Measurements from ENCODE around the gene SLC13A4. TPM values are rescaled to one million over a fixed set of nuclear protein-coding genes. Genes with fewer than 3 reads are reported as not detected.

SLC13A4 gene
- polyA plus RNA-seq, 1 donor from 2014 or later: 1.4 TPM

GRCh38 chr7:135661311-135662122, 66.5 kb downstream of the SLC13A4 start:
- H4K20me1 ChIP-seq (ENCODE audit: insufficient read depth): no peaks in the 10 kb centered on the region
- peak overlapping the region; percentile 88 for H3K9ac ChIP-seq (ENCODE audit: low read length)
- H3F3A ChIP-seq (ENCODE audit: insufficient read depth, low read length, poor library complexity, severe bottlenecking): no peaks in the 10 kb centered on the region
- TF ChIP-seq CTCF (IDR thresholded peaks at IDR 0.05; ENCODE audit: poor library complexity, severe bottlenecking): no peak
- TF ChIP-seq POLR2AphosphoS5 (IDR thresholded peaks at IDR 0.05): no peak
- peak; percentile 3 for TF ChIP-seq REST (IDR thresholded peaks at IDR 0.05; ENCODE audit: borderline replicate concordance)
- peak overlapping the region; percentile 99 for H3K4me3 ChIP-seq (ENCODE audit: low read length)
- peak overlapping the region; percentile 49 for H3K4me2 ChIP-seq (ENCODE audit: low read length)
- H3K27me3 ChIP-seq (ENCODE audit: insufficient read depth, low read depth, low read length): no peaks in the 10 kb centered on the region
- peak overlapping the region; percentile 49 for H3K27ac ChIP-seq (ENCODE audit: low read length)
- peak overlapping the region; percentile 88 for H2AFZ ChIP-seq (ENCODE audit: low read depth, low read length)
- H3K9me2 ChIP-seq (ENCODE audit: insufficient read depth, low read length): no peaks in the 10 kb centered on the region
- H3K36me3 ChIP-seq (ENCODE audit: insufficient read depth, low read length): no peaks in the 10 kb centered on the region
- H3K9me3 ChIP-seq (ENCODE audit: low read length): no peaks in the 10 kb centered on the region
- peaks cover 37% of the 10 kb centered on the region for H3K79me2 ChIP-seq (replicated peaks; ENCODE audit: insufficient read depth, low read length)

GRCh38 chr7:135659159-135659846, 68.7 kb downstream of the SLC13A4 start:
- Histone ChIP-seq H3K36me3 (ENCODE audit: insufficient read depth, low read length) (no peaks in the 10 kb centered on the region), H3K4me3 (ENCODE audit: low read length) (no peak overlapping the region), H3K27me3 (ENCODE audit: insufficient read depth, low read depth, low read length) (no peaks in the 10 kb centered on the region), H3K9ac (ENCODE audit: low read length) (no peak overlapping the region), H3F3A (ENCODE audit: insufficient read depth, low read length, poor library complexity, severe bottlenecking) (no peaks in the 10 kb centered on the region), H3K4me2 (ENCODE audit: low read length) (no peak overlapping the region), H3K9me3 (ENCODE audit: low read length) (no peaks in the 10 kb centered on the region), H3K27ac (ENCODE audit: low read length) (no peak overlapping the region), H3K79me2 (replicated peaks; ENCODE audit: insufficient read depth, low read length) (peaks cover 20% of the 10 kb centered on the region), H3K9me2 (ENCODE audit: insufficient read depth, low read length) (no peaks in the 10 kb centered on the region), H4K20me1 (ENCODE audit: insufficient read depth) (no peaks in the 10 kb centered on the region), H2AFZ (ENCODE audit: low read depth, low read length) (no peak overlapping the region)
- TF ChIP-seq EZH2 (IDR thresholded peaks at IDR 0.05; ENCODE audit: borderline replicate concordance, insufficient read depth, low read length, poor library complexity, severe bottlenecking): no peak
- no peak for TF ChIP-seq EP300 (conservative IDR thresholded peaks at IDR 0.05; ENCODE audit: poor library complexity, severe bottlenecking)
- TF ChIP-seq POLR2AphosphoS5 (IDR thresholded peaks at IDR 0.05): no peak
- TF ChIP-seq RAD21 (conservative IDR thresholded peaks at IDR 0.05): no peak
- no peak for TF ChIP-seq TAF1 (IDR thresholded peaks at IDR 0.05; ENCODE audit: low read depth)
- no peak for TF ChIP-seq MXI1 (conservative IDR thresholded peaks at IDR 0.05; ENCODE audit: poor library complexity, severe bottlenecking)
- no peak for TF ChIP-seq SMC3 (conservative IDR thresholded peaks at IDR 0.05; ENCODE audit: poor library complexity)
- TF ChIP-seq CTCF (IDR thresholded peaks at IDR 0.05; ENCODE audit: poor library complexity, severe bottlenecking): no peak
- TF ChIP-seq REST (IDR thresholded peaks at IDR 0.05; ENCODE audit: borderline replicate concordance): no peak

Data from neural cell (in vitro differentiated cells).